Measurements from ENCODE around the gene ETFA. TPM values are rescaled to one million over a fixed set of nuclear protein-coding genes. Genes with fewer than 3 reads are reported as not detected.

Gene ETFA
- total and polyA plus RNA-seq, 10 of the 15 experiments (the other 5 are each of a cell fraction or from before 2014, with no cell fraction given), result 114 to 331 (median 152) TPM

DNA sequence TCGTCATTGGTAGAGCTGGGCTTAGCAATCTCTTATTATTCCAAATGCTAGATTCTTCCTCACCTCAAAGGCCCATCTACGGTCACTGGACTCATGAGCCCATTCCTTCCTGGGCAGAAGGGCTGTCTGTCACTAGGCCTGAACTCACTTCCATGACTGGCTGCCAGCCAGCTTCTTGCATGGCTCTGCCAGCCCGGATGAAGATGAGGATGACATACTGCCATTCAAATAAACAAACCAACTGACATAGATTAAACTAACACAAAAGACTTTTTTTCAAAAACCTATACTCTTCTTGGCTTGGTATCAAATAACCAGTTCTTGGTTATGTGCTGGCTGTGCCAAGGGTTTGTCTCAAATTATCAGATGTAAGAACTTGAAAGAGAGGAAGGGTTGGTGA is 49.1 kb upstream of the ETFA start (continued):
- TF ChIP-seq, protein P1, sequence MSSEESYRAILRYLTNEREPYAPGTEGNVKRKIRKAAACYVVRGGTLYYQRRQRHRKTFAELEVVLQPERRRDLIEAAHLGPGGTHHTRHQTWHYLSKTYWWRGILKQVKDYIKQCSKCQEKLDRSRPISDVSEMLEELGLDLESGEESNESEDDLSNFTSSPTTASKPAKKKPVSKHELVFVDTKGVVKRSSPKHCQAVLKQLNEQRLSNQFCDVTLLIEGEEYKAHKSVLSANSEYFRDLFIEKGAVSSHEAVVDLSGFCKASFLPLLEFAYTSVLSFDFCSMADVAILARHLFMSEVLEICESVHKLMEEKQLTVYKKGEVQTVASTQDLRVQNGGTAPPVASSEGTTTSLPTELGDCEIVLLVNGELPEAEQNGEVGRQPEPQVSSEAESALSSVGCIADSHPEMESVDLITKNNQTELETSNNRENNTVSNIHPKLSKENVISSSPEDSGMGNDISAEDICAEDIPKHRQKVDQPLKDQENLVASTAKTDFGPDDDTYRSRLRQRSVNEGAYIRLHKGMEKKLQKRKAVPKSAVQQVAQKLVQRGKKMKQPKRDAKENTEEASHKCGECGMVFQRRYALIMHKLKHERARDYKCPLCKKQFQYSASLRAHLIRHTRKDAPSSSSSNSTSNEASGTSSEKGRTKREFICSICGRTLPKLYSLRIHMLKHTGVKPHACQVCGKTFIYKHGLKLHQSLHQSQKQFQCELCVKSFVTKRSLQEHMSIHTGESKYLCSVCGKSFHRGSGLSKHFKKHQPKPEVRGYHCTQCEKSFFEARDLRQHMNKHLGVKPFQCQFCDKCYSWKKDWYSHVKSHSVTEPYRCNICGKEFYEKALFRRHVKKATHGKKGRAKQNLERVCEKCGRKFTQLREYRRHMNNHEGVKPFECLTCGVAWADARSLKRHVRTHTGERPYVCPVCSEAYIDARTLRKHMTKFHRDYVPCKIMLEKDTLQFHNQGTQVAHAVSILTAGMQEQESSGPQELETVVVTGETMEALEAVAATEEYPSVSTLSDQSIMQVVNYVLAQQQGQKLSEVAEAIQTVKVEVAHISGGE (CRISPR knock-in tag; IDR thresholded peaks at IDR 0.05), result no peak
- no peak for TF ChIP-seq SUPT20H (IDR thresholded peaks at IDR 0.05; ENCODE audit: borderline replicate concordance, control insufficient read depth, low read depth, low read length)

DNA sequence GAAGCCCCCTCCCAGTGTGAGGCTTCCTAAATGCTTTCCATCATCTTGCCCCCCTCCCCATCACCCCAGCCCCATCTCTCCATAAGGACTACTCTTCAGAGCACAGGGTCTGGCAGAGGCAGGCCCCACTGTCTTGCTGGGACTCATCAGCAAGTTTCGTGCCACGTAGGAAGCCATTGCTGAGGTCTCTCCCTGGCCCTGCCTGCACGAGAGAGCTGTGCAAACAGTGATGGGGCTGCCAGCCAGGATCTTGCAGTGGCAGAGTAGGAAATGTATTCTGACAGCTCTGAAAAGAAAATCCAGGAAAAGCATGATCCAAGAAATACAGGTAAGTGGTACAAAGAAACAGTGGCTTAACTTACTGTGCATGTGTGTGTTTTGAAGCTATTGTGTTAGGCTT is 47.9 kb upstream of the ETFA start:
- no peaks in the 10 kb centered on the region for H3K9me3 ChIP-seq (replicated peaks; ENCODE audit: control insufficient read depth, insufficient read depth, low read length)
- no peak overlapping the region for H3K27ac ChIP-seq (ENCODE audit: control insufficient read depth, insufficient read depth)
- CTCF ChIA-PET, result no interaction called here
- FAIRE-seq (no peak), ATAC-seq (no peak), DNase-seq (ENCODE audit: low read depth, low spot score) (no peak)
- WGBS (ENCODE audit: insufficient coverage, insufficient replicate concordance, low lambda C conversion rate, missing lambda C conversion rate), result 87% methylated on average over 3 of the region's 3 CpGs
- H3K9ac ChIP-seq (ENCODE audit: control insufficient read depth, insufficient read depth, low read length), result no peak overlapping the region
- intact Hi-C loops (cut with micrococcal nuclease; ENCODE audit: unreplicated experiment) (no loop called here), in situ Hi-C loops (cut with MboI) (no loop called here)
- SMC1A ChIA-PET (ENCODE audit: uncharacterized antibody, unreplicated experiment), result interaction anchor here (1.0 kb wide), 1 partner anchor 136 kb away, joined by 3 read pairs; no protein-coding TSS in a partner anchor
- no peak for TF ChIP-seq TCF12 (IDR thresholded peaks at IDR 0.05; ENCODE audit: low read depth, low read length)
- TF ChIP-seq STAT3 (IDR thresholded peaks at IDR 0.05; ENCODE audit: low read depth, low read length), result no peak
- no peak for TF ChIP-seq CBX3 (IDR thresholded peaks at IDR 0.05; ENCODE audit: borderline replicate concordance, low read depth)
- TF ChIP-seq, protein P2, sequence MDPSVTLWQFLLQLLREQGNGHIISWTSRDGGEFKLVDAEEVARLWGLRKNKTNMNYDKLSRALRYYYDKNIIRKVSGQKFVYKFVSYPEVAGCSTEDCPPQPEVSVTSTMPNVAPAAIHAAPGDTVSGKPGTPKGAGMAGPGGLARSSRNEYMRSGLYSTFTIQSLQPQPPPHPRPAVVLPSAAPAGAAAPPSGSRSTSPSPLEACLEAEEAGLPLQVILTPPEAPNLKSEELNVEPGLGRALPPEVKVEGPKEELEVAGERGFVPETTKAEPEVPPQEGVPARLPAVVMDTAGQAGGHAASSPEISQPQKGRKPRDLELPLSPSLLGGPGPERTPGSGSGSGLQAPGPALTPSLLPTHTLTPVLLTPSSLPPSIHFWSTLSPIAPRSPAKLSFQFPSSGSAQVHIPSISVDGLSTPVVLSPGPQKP (IDR thresholded peaks at IDR 0.05; ENCODE audit: low read depth, low read length), result no peak
- no peak for TF ChIP-seq SMAD5 (IDR thresholded peaks at IDR 0.05; ENCODE audit: low read depth)
- no peak for TF ChIP-seq IRF4 (IDR thresholded peaks at IDR 0.05; ENCODE audit: low read depth, low read length)
- no peak for TF ChIP-seq MTA2 (IDR thresholded peaks at IDR 0.05; ENCODE audit: low read depth)
- TF ChIP-seq SIN3A (IDR thresholded peaks at IDR 0.05; ENCODE audit: low read depth, low read length), result no peak
- no peak for TF ChIP-seq SP1 (IDR thresholded peaks at IDR 0.05; ENCODE audit: low read depth, low read length)
- no peaks in the 10 kb centered on the region for H4K20me1 ChIP-seq (ENCODE audit: control insufficient read depth, insufficient read depth)
- H2AFZ ChIP-seq (ENCODE audit: control insufficient read depth, low read depth, low read length), result no peak overlapping the region
- no peak overlapping the region for H3K4me3 ChIP-seq
- no peaks in the 10 kb centered on the region for H3K27me3 ChIP-seq (replicated peaks in 1 of 2; ENCODE audit: control insufficient read depth in 2 of 2, insufficient read depth in 2 of 2, low read length in 1 of 2)
- BruUV-seq (replicated peaks), result no TSS peak
- no peak overlapping the region for H3K4me2 ChIP-seq (ENCODE audit: control insufficient read depth, insufficient read depth)
- POLR2A ChIA-PET, result no interaction called here
- H3K36me3 ChIP-seq (ENCODE audit: control insufficient read depth in 2 of 2, insufficient read depth in 2 of 2, low read length in 1 of 2), result no peaks in the 10 kb centered on the region
- H3K79me2 ChIP-seq (ENCODE audit: control insufficient read depth, insufficient read depth, low read length), result no peaks in the 10 kb centered on the region
- RAD21 ChIA-PET (ENCODE audit: unreplicated experiment), result no interaction called here
- H3K4me1 ChIP-seq (ENCODE audit: control insufficient read depth, insufficient read depth, low read length), result no peaks in the 10 kb centered on the region

Measured in GM12878 (cell line).